ENCODE data around the gene IFT22.
"Not testable (repeated sequence)": the region's sequence is repeated elsewhere in the genome, so short reads cannot be mapped to it uniquely, and the experiment has no call there.

DNA sequence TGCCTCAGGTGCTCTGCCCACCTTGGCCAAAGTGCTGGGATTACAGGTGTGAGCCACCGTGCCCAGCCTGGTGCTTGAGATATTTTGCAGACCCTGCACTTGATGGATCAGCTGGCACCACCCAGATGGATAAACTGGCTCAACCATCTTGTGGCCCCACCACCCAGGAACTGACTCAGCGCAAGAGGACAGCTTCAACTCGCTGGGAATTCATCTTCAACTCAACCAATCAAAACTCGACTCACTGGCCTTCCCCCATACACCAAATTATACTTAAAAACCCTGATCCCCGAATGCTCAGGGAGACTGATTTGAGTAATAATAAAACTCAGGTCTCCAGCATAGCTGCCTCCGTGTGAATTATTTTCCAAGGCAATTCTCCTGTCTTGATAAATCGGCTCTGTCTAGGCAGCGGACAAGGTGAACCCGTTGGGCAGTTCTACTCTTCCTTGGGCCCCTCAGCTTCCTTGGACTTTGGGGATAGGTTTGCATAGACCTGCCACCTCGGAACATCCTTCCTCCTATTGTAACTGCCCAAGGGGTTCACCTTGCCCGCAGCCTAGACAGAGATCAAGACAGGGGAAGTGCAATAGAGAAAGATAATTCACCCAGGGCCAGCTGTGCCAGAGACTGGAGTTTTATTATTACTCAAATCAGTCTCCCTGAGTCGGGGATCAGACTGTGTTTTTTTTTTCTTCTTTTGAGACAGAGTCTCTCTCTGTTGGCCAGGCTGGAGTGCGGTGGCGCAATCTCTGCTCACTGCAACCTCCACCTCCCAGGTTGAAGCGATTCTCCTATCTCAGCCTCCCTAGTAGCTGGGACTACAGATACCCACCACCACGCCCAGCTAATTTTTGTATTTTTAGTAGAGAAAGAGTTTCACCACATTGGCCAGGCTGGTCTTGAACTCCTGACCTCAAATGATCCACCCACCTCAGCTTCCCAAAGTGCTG, 28.3 kb downstream of the IFT22 start:
- not testable (repeated sequence) for TF ChIP-seq EZH2, EZH2phosphoT487 (IDR thresholded peaks at IDR 0.05)
- TF ChIP-seq, protein P1, sequence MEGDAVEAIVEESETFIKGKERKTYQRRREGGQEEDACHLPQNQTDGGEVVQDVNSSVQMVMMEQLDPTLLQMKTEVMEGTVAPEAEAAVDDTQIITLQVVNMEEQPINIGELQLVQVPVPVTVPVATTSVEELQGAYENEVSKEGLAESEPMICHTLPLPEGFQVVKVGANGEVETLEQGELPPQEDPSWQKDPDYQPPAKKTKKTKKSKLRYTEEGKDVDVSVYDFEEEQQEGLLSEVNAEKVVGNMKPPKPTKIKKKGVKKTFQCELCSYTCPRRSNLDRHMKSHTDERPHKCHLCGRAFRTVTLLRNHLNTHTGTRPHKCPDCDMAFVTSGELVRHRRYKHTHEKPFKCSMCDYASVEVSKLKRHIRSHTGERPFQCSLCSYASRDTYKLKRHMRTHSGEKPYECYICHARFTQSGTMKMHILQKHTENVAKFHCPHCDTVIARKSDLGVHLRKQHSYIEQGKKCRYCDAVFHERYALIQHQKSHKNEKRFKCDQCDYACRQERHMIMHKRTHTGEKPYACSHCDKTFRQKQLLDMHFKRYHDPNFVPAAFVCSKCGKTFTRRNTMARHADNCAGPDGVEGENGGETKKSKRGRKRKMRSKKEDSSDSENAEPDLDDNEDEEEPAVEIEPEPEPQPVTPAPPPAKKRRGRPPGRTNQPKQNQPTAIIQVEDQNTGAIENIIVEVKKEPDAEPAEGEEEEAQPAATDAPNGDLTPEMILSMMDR (IDR thresholded peaks at IDR 0.05), result not testable (repeated sequence)

Measured in neural progenitor cell (in vitro differentiated cells).